Suprapubic skin (tissue), 4 donors: ENCODE results near the gene UPF2. TPM values are rescaled to one million over a fixed set of nuclear protein-coding genes. Genes with fewer than 3 reads are reported as not detected.

Source experiments
- DNase-seq, 2 donors: peaks; one replicate each; pipeline ENCODE4 v3.0.0-alpha.2; 2019; ENCODE audit warnings: low spot score in 2 of 2
- H3K27ac ChIP-seq: fragments of 200-600 bp; sonication (generic); one replicate; pipeline ENCODE4 v1.5.1; 2019
- H3K27me3 ChIP-seq: fragments of 200-600 bp; sonication (generic); one replicate; pipeline ENCODE4 v1.5.1; 2019
- H3K36me3 ChIP-seq: fragments of 200-600 bp; sonication (generic); one replicate; pipeline ENCODE4 v1.5.1; 2019
- H3K4me1 ChIP-seq: fragments of 200-600 bp; sonication (generic); one replicate; pipeline ENCODE4 v1.5.1; 2019
- H3K4me3 ChIP-seq: fragments of 200-600 bp; sonication (generic); one replicate; pipeline ENCODE4 v1.5.1; 2019; ENCODE audit warnings: mild to moderate bottlenecking
- H3K9me3 ChIP-seq: fragments of 200-600 bp; sonication (generic); one replicate; pipeline ENCODE4 v1.5.1; 2019
- EP300 ChIP-seq: sonication (generic); formaldehyde crosslinking; IDR thresholded peaks from one replicate; pipeline ENCODE4 v1.6.1; 2017; ENCODE audit warnings: antibody characterized with exemption
- POLR2A ChIP-seq, 2 donors: fragments of 450-650 bp; IDR thresholded peaks; one replicate each; pipeline ENCODE4 v1.6.1; 2017; ENCODE audit warnings: antibody characterized with exemption in 2 of 2, mild to moderate bottlenecking in 2 of 2, moderate library complexity in 2 of 2
- POLR2AphosphoS5 ChIP-seq, 3 donors: sonication (generic); formaldehyde crosslinking; IDR thresholded peaks; one replicate each; pipeline ENCODE4 v1.6.1; 2017; ENCODE audit warnings: antibody characterized with exemption in 3 of 3
- WGBS: methylation state at CpG from one replicate; pipeline ENCODE4 v1.1.5; 2018; 5-methylcytosine and 5-hydroxymethylcytosine counted together
- total RNA-seq, 4 donors: library from RNA; depleted of rRNA; stranded (reverse); fragments of >200 nt; gene quantifications; one replicate each; pipeline ENCODE4 v1.1.0, GENCODE V29; 2016
- TF ChIP-seq, protein P1 (sequence below), 2 donors: fragments of 200-600 bp in 1 of 2; fragments of 450-650 bp in 1 of 2; sonication (generic) in 1 of 2; IDR thresholded peaks; one replicate each; pipeline ENCODE4 v1.5.1; 2016 to 2019; ENCODE audit warnings: antibody characterized with exemption in 2 of 2, mild to moderate bottlenecking in 1 of 2, moderate library complexity in 1 of 2

Gene UPF2
- total RNA-seq, 4 donors from 2014 or later: 15.6 to 31.9 (median 16.1) TPM

DNA sequence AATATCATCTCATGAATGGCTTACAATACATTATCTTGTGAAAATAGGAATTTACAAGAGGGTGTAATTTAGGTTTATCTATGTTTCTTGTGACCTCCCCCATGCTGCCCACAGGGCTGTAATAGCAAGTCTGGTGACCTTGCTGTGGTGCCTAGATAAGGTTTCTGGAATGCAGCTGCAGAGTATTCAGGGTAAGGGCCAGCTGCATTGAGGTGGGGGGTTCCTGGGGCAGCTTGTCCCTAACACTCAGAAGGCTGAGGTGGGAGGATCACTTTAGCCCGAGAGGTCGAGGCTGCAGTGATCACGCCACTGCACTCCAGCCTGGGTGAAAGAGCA lies 20.8 kb upstream of the UPF2 start:
- peaks cover 4% of the 10 kb centered on the region for H3K4me1 ChIP-seq
- H3K27ac ChIP-seq: no peak overlapping the region
- no peaks in the 10 kb centered on the region for H3K9me3 ChIP-seq
- no peaks in the 10 kb centered on the region for H3K36me3 ChIP-seq
- H3K27me3 ChIP-seq: no peaks in the 10 kb centered on the region
- DNase-seq: no peak
- 79% methylated on average over 3 of the region's 3 CpGs for WGBS
- TF ChIP-seq EP300 (no peak), POLR2AphosphoS5 (IDR thresholded peaks at IDR 0.05) (no peak), POLR2A (IDR thresholded peaks at IDR 0.05) (no peak)
- TF ChIP-seq, protein P1, sequence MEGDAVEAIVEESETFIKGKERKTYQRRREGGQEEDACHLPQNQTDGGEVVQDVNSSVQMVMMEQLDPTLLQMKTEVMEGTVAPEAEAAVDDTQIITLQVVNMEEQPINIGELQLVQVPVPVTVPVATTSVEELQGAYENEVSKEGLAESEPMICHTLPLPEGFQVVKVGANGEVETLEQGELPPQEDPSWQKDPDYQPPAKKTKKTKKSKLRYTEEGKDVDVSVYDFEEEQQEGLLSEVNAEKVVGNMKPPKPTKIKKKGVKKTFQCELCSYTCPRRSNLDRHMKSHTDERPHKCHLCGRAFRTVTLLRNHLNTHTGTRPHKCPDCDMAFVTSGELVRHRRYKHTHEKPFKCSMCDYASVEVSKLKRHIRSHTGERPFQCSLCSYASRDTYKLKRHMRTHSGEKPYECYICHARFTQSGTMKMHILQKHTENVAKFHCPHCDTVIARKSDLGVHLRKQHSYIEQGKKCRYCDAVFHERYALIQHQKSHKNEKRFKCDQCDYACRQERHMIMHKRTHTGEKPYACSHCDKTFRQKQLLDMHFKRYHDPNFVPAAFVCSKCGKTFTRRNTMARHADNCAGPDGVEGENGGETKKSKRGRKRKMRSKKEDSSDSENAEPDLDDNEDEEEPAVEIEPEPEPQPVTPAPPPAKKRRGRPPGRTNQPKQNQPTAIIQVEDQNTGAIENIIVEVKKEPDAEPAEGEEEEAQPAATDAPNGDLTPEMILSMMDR (IDR thresholded peaks at IDR 0.05): no peak
- no peak overlapping the region for H3K4me3 ChIP-seq

DNA sequence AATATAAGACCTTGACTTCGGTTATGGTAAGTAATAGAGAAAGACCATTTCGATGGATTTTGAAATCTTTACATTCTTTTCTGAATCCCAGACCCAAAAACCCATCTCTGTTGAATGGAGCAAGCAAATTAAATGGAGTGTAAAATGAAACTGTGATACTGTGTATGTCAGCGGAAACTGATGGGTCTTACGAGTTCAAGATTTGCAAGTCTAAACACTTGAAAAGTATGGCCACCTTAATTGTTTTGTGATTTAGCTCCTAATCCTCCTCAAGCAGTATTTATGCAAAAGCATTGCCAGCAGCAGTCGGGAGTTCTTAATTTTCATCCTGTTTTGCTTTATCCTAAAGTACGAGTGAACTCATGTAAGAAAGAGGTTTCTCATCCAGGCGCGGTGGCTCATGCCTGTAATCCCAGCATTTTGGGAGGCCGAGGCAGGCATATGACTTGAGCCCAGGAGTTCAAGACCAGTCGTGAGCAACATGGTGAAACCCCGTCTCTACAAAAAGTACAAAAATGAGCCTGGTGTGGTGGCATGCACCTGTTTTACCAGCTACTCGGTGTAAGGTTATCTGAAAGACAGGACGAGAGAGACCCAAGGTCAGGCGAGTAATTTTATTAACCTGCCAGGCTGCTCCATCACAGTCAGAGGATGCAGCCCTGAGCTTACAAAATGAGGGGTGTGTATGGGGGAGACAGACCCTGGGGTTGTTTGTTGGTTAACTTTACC lies 20.3 kb upstream of the UPF2 start:
- Histone ChIP-seq H3K27me3 (no peaks in the 10 kb centered on the region), H3K4me3 (no peak overlapping the region), H3K9me3 (no peaks in the 10 kb centered on the region), H3K36me3 (no peaks in the 10 kb centered on the region), H3K27ac (no peak overlapping the region), H3K4me1 (no peaks in the 10 kb centered on the region)
- TF ChIP-seq EP300 (no peak), POLR2AphosphoS5 (IDR thresholded peaks at IDR 0.05) (no peak), POLR2A (IDR thresholded peaks at IDR 0.05) (no peak)
- TF ChIP-seq, protein P1 (IDR thresholded peaks at IDR 0.05): no peak
- 76% methylated on average over 14 of the region's 14 CpGs for WGBS
- no peak for DNase-seq

DNA sequence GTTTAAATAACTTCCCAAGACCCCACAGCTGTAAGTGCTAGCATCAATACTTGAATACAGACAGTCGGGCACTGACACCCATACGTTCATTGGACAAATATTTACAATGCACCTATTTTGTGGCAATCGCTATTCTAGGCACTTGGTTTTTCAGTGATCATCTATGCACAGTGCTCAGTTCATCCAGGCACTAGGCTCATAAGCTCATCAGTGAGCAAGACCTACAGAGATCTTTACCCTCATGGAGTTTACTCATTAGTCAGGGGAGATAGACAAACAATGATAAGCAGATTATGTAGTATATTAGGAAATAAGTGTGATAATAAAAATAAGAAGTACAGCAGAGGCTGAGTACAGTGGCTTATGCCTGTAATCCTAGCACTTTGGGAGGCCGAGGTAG lies 18.5 kb upstream of the UPF2 start:
- Histone ChIP-seq H3K9me3 (no peaks in the 10 kb centered on the region), H3K4me1 (no peaks in the 10 kb centered on the region), H3K4me3 (no peak overlapping the region), H3K27me3 (no peaks in the 10 kb centered on the region), H3K36me3 (no peaks in the 10 kb centered on the region), H3K27ac (no peak overlapping the region)
- peak in 1 of 2 donors; percentile 3 for DNase-seq
- WGBS: 98% methylated on average over 4 of the region's 4 CpGs
- TF ChIP-seq POLR2A (IDR thresholded peaks at IDR 0.05): no peak

DNA sequence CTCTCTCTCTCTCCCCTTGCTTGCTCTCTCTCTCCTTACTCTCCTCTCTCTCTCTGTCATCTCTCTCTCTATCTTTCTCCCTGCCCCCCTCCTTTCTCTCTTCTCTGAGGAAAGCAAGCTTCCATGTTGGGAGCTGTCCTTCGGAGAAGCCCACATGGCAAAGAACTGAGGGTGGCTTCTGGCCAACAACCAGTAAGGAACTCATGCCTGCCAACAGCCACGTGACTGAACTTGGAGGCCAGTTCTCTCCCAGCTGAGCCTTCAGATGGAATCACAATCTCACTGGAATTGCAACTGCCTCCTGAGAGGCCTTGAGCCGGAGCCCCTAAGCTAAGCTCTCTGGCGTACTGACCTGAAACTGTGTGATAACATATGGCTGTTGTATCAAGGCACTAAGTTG lies 14.1 kb upstream of the UPF2 start:
- peaks cover 5% of the 10 kb centered on the region for H3K4me1 ChIP-seq
- H3K27me3 ChIP-seq: no peaks in the 10 kb centered on the region
- no peak overlapping the region for H3K27ac ChIP-seq
- TF ChIP-seq, protein P1 (IDR thresholded peaks at IDR 0.05): no peak
- TF ChIP-seq POLR2A (IDR thresholded peaks at IDR 0.05) (no peak), EP300 (no peak), POLR2AphosphoS5 (IDR thresholded peaks at IDR 0.05) (no peak)
- WGBS: 62% methylated on average over 4 of the region's 4 CpGs
- H3K36me3 ChIP-seq: no peaks in the 10 kb centered on the region
- H3K9me3 ChIP-seq: no peaks in the 10 kb centered on the region
- H3K4me3 ChIP-seq: no peak overlapping the region
- DNase-seq: peak in 1 of 2 donors; percentile 31

DNA sequence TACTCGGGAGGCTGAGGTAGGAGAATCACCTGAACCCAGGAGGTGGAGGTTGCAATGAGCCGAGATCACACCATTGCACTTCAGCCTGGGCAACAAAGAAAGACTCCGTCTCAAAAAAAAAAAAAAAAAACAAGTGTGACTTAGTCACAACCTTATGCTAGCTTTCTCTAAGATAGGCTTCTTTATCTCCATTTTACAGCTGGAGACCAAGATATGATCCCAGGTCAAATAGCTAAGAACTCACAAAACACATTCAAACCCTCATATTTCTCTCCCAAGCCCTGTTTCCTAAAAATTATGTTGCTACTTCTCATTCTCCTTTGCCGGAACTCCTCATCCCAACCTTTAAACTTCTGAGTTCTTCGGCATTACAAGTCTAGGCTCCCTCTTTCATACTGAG lies 13.1 kb upstream of the UPF2 start:
- 91% methylated on average over 5 of the region's 5 CpGs for WGBS
- Histone ChIP-seq H3K27ac (no peak overlapping the region), H3K36me3 (no peaks in the 10 kb centered on the region), H3K4me3 (no peak overlapping the region), H3K9me3 (no peaks in the 10 kb centered on the region), H3K27me3 (no peaks in the 10 kb centered on the region), H3K4me1 (peaks cover 5% of the 10 kb centered on the region)
- TF ChIP-seq EP300 (no peak), POLR2A (IDR thresholded peaks at IDR 0.05) (no peak), POLR2AphosphoS5 (IDR thresholded peaks at IDR 0.05) (no peak)
- TF ChIP-seq, protein P1 (IDR thresholded peaks at IDR 0.05): no peak
- DNase-seq: no peak

DNA sequence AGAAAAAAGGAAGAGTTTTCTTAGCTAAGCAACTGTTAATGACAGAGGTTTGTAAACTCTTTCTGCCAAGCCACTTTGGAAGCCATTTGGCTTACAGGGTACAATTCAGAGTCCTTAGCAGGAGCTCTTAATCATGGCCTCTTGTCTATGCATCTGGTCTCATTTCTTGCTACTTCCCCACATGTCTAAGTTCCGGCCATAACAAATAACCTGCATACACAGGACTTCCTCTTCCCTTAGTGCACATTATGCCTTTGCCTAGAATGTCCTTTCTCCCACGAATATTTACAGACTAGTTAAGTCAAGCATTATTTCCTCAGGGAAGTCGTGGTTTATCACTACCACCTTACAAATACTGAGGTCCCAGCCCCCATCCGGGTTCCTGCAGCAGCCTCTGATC lies 8.6 kb upstream of the UPF2 start:
- Histone ChIP-seq H3K27me3 (no peaks in the 10 kb centered on the region), H3K4me1 (peaks cover 5% of the 10 kb centered on the region), H3K9me3 (no peaks in the 10 kb centered on the region), H3K4me3 (no peak overlapping the region), H3K27ac (no peak overlapping the region), H3K36me3 (no peaks in the 10 kb centered on the region)
- no peak for DNase-seq
- TF ChIP-seq, protein P1 (IDR thresholded peaks at IDR 0.05): no peak
- no peak for TF ChIP-seq POLR2A (IDR thresholded peaks at IDR 0.05)
- TF ChIP-seq POLR2AphosphoS5 (IDR thresholded peaks at IDR 0.05): no peak
- TF ChIP-seq EP300: no peak
- 63% methylated on average over 4 of the region's 4 CpGs for WGBS
